HG02981 (cell line): ENCODE data around the gene ACTL9.
"Not testable (repeated sequence)": the region's sequence is repeated elsewhere in the genome, so short reads cannot be mapped to it uniquely, and the experiment has no call there.

ENCODE experiments used
- ATAC-seq: cut with Tn5 transposase; IDR thresholded peaks from one replicate; pipeline ENCODE4 v1.9.1; 2021; ENCODE audit warnings: mild to moderate bottlenecking, moderate library complexity; ENCODE audit not compliant: unreplicated experiment

Gene ACTL9, protein sequence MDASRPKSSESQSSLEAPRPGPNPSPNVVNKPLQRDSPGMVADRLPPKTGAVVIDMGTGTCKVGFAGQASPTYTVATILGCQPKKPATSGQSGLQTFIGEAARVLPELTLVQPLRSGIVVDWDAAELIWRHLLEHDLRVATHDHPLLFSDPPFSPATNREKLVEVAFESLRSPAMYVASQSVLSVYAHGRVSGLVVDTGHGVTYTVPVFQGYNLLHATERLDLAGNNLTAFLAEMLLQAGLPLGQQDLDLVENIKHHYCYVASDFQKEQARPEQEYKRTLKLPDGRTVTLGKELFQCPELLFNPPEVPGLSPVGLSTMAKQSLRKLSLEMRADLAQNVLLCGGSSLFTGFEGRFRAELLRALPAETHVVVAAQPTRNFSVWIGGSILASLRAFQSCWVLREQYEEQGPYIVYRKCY

DNA sequence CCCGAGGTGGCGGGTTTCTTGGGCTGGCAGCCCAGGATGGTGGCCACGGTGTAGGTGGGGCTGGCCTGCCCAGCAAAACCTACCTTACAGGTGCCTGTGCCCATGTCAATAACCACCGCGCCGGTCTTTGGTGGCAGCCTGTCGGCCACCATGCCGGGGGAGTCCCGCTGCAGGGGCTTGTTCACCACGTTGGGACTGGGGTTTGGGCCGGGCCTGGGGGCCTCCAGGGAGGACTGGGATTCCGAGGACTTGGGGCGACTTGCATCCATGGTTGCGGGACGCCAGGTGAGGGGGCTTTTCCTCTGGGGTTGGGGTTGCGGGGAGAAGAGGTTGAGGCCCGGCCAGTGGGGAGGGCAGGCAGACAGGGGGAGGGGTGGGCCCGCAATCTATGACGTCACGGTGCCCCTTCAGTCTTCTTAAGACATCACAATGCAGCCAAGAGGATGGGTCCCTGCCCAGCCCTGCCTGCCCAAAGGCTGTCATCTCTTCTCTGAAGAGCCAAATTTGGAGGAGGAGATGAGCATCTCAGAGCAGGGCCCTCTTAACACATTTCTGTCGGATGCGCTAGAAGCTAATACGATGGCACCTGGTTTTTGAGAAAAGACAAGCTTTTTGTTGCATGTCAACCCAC, at the start of gene ACTL9:
TSS of gene ACTL9 (minus strand) at position 363 of the 631 bp plus-strand sequence. CDS start at position 269, 94 bp downstream.
- no peak for ATAC-seq

GRCh38 chr19:8739291-8740065, 40.9 kb upstream of the ACTL9 start:
- ATAC-seq: not testable (repeated sequence)

DNA sequence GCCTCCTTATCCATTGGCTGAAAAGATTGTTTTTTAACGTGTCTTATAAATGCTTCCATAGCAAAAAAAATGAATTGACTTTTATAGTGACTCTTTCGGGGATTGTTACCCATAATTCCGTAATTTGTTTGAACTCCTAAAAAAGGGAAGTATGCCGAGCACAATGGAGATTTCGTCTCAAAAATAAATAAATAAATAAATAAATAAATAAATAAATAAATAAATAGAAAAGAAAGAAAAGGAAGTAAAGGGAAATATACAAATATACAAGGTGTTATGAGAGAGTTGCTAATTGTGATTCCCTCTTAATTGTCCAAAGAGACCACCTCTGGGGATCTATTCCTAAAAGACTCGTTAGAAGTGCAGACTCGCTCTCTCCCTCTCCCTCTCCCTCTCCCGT, 39.8 kb upstream of the ACTL9 start:
- no peak for ATAC-seq

DNA sequence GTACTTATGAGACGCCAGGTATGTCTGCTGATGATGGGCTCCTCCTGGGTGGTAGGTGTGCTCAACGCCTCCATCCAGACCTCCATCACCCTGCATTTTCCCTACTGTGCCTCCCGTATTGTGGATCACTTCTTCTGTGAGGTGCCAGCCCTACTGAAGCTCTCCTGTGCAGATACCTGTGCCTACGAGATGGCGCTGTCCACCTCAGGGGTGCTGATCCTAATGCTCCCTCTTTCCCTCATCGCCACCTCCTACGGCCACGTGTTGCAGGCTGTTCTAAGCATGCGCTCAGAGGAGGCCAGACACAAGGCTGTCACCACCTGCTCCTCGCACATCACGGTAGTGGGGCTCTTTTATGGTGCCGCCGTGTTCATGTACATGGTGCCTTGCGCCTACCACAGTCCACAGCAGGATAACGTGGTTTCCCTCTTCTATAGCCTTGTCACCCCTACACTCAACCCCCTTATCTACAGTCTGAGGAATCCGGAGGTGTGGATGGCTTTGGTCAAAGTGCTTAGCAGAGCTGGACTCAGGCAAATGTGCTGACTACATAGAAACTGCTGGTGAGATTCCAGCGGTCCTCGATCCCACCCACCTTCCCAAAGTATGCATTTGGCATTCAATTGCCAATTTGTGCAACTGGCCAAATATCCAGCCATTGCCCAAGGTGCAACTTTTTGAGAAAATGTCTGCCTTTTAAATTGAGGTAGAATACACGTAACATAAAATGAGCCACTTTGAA, 33.0 kb upstream of the ACTL9 start:
- no peak for ATAC-seq

GRCh38 chr19:8724276-8724675, 25.7 kb upstream of the ACTL9 start:
- no peak for ATAC-seq

GRCh38 chr19:8722032-8722431, 23.4 kb upstream of the ACTL9 start:
- ATAC-seq: no peak

DNA sequence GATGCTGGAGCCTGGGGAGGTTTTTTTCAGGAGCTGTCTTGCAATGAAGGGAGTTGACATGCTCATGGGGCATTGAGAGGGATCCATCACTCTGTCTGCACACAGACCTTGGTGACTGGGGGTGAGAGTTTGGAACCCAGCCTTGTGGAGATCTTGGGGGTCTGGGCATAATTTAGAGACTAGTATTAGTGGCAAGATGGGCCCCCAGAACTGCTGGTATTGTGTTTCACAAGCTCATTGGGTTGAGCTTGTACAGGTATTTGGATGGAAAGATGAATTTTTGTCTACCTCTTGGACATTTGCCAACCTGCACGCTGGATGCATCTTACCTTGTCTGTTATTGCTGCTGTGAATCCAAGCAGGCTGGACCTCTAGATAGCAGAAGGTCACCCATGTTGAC, 22.7 kb upstream of the ACTL9 start, which contains the start of gene OR2Z1:
TSS of gene OR2Z1 (plus strand) at position 301 of the 400 bp plus-strand sequence. CDS start 9,395 bp downstream, outside the sequence.
- ATAC-seq: no peak

DNA sequence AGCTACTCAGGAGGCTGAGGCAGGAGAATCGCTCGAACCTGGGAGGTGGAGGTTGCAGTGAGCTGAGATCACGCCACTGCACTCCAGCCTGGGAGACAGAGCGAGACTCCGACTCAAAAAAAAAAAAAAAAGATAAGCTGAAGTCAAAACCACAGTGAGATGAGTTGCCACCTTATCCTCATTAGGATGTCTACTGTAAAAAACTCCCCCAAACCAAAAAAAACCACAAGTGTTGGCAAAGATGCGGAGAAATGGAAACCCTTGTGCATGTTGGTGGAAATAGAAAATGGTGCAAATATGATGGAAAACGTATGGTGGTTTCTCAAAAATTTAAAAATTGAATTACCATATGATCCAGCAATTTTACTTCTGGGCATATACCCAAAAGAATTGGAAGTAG, 11.7 kb upstream of the ACTL9 start:
- ATAC-seq: not testable (repeated sequence)

DNA sequence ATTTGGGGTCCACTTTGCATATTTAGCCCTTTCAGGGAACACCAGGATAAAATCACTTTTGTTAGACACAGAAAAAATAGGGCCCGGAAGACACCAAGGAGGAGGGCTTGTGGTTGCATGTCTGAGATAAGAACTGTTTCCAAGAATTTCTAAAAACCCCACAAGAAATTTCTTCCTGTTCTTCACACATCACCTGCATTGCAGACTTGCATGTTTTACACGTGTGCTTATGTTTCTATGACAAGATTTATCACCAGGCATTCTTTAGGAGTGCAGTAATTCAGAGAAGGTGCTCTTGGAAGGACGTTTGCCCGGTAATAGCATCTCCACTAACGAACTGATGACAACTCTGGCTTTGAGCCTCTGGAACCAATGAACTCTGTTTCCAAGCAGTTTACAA, 7.1 kb upstream of the ACTL9 start:
- ATAC-seq: no peak

DNA sequence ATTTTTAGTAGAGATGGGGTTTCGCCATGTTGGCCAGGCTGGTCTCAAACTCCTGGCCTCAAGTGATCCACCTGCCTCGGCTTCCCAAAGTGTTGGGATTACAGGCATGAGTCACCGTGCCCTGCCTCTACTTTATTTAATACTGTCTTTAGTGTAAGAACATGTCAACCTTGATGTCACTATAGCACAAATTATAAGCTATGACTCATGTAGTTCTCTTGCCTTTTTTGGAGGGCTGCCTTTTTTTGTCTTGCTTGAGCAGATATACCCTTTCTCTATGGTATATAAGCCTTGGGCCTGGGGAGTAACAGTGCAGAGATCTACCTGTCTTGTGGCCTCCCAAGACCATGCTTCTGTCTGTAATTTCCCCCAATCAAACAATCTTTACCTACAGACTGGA, 6.7 kb upstream of the ACTL9 start:
- not testable (repeated sequence) for ATAC-seq

DNA sequence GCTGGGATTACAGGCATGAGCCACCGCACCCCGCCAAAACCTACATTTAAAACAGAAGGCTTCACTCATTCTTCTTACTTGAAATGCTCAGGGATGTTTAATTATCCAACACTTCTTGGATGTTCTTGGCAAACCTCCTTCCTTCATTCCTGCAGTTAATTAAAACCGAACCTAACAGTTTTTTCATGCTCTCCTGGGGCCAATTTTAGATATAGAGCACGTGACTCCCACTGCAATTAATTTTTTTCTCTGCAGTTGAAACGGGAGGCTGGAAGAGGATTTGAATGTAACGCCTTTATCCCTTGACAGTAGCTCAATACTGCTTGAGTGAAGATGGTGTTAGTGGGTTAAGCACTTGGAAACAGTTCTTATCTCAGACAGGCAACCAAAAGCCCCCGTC, 4.6 kb upstream of the ACTL9 start:
- no peak for ATAC-seq

GRCh38 chr19:8702350-8702749, 3.8 kb upstream of the ACTL9 start:
- ATAC-seq: no peak

- ATAC-seq: no peak
Measured at GRCh38 chr19:8700956-8701355, 2.4 kb upstream of the ACTL9 start.

GRCh38 chr19:8699908-8700307, 1.3 kb upstream of the ACTL9 start:
- no peak for ATAC-seq

- ATAC-seq: no peak
Measured at GRCh38 chr19:8697671-8698432, 743 bp downstream of the ACTL9 start.

GRCh38 chr19:8696993-8697392, 1.6 kb downstream of the ACTL9 start:
- no peak for ATAC-seq

DNA sequence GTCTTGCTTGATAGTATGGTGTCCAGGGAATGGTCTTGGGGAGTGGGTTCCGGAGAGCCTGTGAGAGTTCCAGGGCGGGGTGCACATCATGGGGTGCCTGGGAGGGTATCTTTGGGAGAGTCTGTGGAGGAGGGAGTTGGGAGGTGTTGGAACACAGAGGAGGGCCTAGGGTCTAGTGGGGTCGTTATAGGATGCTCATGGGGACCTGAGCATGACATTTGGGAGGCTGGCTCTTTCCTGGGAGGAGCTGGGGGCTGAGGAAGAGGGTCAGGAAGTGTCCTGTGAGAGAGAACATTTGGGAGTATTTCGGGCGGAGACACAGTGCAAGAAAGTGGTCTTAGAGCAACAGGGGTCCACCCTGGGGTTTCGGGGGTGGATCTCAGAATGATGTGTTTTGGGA, 2.7 kb downstream of the ACTL9 start:
- ATAC-seq: no peak

GRCh38 chr19:8695501-8695900, 3.1 kb downstream of the ACTL9 start:
- ATAC-seq: no peak

DNA sequence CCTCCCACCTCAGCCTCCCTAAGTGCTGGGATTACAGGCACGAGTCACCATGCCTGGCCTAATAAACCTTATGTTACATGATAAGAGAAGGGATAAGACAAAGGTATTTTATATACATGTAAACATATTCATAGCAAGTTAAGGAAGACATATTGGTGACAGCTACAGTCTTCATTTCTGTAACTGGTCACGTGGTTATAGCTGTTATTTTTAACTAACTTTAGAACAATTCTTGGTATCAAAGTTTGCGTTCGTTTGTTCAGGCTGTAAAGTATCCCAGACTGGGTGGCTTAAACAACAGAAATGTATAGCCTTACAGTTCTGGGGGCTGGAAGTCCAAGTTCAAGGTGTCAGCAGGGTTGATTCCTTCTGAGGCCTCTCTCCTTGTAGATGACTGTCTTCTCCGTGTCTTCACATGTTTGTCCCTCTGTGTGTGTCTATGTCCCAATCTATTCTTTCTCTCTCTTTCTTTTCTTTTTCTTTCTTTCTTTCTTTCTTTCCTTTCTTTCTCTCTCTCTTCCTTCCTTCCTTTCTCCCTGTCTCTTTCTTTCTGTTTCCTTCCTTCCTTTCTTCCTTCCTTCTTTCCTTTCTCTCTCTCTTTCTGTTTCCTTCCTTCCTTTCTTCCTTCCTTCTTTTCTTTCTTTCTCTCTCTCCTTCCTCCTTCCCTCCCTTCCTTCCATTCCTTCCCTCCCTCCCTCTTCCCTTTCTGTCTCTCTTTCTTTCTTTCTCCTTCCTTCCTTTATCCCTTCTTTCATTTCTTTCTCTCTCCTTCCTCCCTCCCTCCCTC, 7.6 kb downstream of the ACTL9 start:
- no peak for ATAC-seq
